ENCODE measurements around the gene GNB4.

Gene GNB4

GRCh38 chr3:179432451-179432850, 18.8 kb downstream of the GNB4 start:
- no peak for DNase-seq

GRCh38 chr3:179432021-179432420, 19.2 kb downstream of the GNB4 start:
- DNase-seq, result no peak

GRCh38 chr3:179430277-179430870, 20.9 kb downstream of the GNB4 start:
- DNase-seq, result no peak

- no peak for DNase-seq
Observed at GRCh38 chr3:179428876-179429548, 22.3 kb downstream of the GNB4 start.

- DNase-seq, result no peak
Observed at GRCh38 chr3:179425075-179425474, 26.2 kb downstream of the GNB4 start.

- no peak for DNase-seq
Observed at GRCh38 chr3:179421500-179421899, 29.8 kb downstream of the GNB4 start.

GRCh38 chr3:179418610-179419009, 32.7 kb downstream of the GNB4 start:
- DNase-seq, result no peak

- no peak for DNase-seq
Observed at GRCh38 chr3:179416681-179417080, 34.6 kb downstream of the GNB4 start.

GRCh38 chr3:179415377-179415776, 35.9 kb downstream of the GNB4 start:
- DNase-seq, result no peak

- DNase-seq, result no peak
Observed at GRCh38 chr3:179414804-179415203, 36.5 kb downstream of the GNB4 start.

GRCh38 chr3:179410999-179411398, 40.3 kb downstream of the GNB4 start:
- DNase-seq, result no peak

- no peak for DNase-seq
Observed at GRCh38 chr3:179410331-179410730, 40.9 kb downstream of the GNB4 start.

GRCh38 chr3:179404307-179404706, 47.0 kb downstream of the GNB4 start:
- DNase-seq, result no peak

GRCh38 chr3:179402963-179403362, 48.3 kb downstream of the GNB4 start:
- DNase-seq, result no peak

- no peak for DNase-seq
Observed at GRCh38 chr3:179401561-179401960, 49.7 kb downstream of the GNB4 start.

GRCh38 chr3:179398574-179399231, 52.6 kb downstream of the GNB4 start:
- no peak for DNase-seq

GRCh38 chr3:179391906-179392305, 59.4 kb downstream of the GNB4 start:
- DNase-seq, result no peak

GRCh38 chr3:179376474-179376873, 74.8 kb downstream of the GNB4 start:
- DNase-seq, result no peak

GRCh38 chr3:179375091-179375999, 75.9 kb downstream of the GNB4 start:
- DNase-seq, result no peak

GRCh38 chr3:179373938-179374337, 77.3 kb downstream of the GNB4 start:
- DNase-seq, result no peak

GRCh38 chr3:179369621-179370020, 81.6 kb downstream of the GNB4 start:
- no peak for DNase-seq

- no peak for DNase-seq
Observed at GRCh38 chr3:179363332-179363731, 87.9 kb downstream of the GNB4 start.

- DNase-seq, result no peak
Observed at GRCh38 chr3:179355996-179356395, 95.3 kb downstream of the GNB4 start.

Data from activated CD4-positive, alpha-beta T cell treated with anti-CD3 and anti-CD28 coated beads for 4 hours (primary cell).